Mesenchymal stem cell (in vitro differentiated cells and primary cell): ENCODE data around the gene FRY.
A peak's percentile ranks its signal among the peaks of the same experiment; 100 is the strongest.
"Not testable (repeated sequence)": the region's sequence is repeated elsewhere in the genome, so short reads cannot be mapped to it uniquely, and the experiment has no call there.

Source experiments
- DNase-seq: peaks from one replicate; pipeline ENCODE4 v3.0.0-alpha.2; 2013
- H2AFZ ChIP-seq: one replicate; pipeline ENCODE4 v1.6.1; 2013; ENCODE audit warnings: low read depth, mild to moderate bottlenecking, control low read depth, inconsistent platforms, low read length, moderate library complexity
- H2AK5ac ChIP-seq: 2 replicates; pipeline ENCODE4 v1.6.1; 2013; ENCODE audit warnings: low read length, moderate library complexity, mild to moderate bottlenecking, inconsistent platforms; ENCODE audit not compliant: severe bottlenecking
- H2BK120ac ChIP-seq: one replicate; pipeline ENCODE4 v1.6.1; 2013; ENCODE audit warnings: low read depth, mild to moderate bottlenecking, inconsistent platforms, low read length, moderate library complexity
- H2BK12ac ChIP-seq, 2 experiments: one replicate each; pipeline ENCODE4 v1.6.1; 2013; ENCODE audit warnings: inconsistent platforms in 2 of 2, low read length in 2 of 2, mild to moderate bottlenecking in 2 of 2, moderate library complexity in 2 of 2, control low read depth in 1 of 2
- H2BK15ac ChIP-seq: one replicate; pipeline ENCODE4 v1.6.1; 2013; ENCODE audit warnings: mild to moderate bottlenecking, low read depth, inconsistent platforms; ENCODE audit not compliant: poor library complexity, severe bottlenecking
- H2BK5ac ChIP-seq: 2 replicates; pipeline ENCODE4 v1.6.1; 2013; ENCODE audit warnings: low read depth, mild to moderate bottlenecking, low read length, control low read depth, inconsistent platforms; ENCODE audit not compliant: poor library complexity, severe bottlenecking
- H3K14ac ChIP-seq, 2 experiments: one replicate each; pipeline ENCODE4 v1.6.1; 2013; ENCODE audit warnings: inconsistent platforms in 2 of 2, low read length in 2 of 2, control low read depth in 1 of 2, mild to moderate bottlenecking in 1 of 2, moderate library complexity in 1 of 2
- H3K18ac ChIP-seq, 2 experiments: one replicate each; pipeline ENCODE4 v1.6.1; 2013; ENCODE audit warnings: inconsistent platforms in 2 of 2, low read length in 2 of 2, control low read depth in 1 of 2, low read depth in 1 of 2, mild to moderate bottlenecking in 1 of 2
- H3K23ac ChIP-seq, 2 experiments: one replicate each; pipeline ENCODE4 v1.6.1; 2013; ENCODE audit warnings: inconsistent platforms in 2 of 2, low read length in 2 of 2, mild to moderate bottlenecking in 2 of 2, moderate library complexity in 2 of 2, control low read depth in 1 of 2
- H3K27ac ChIP-seq: 2 replicates; pipeline ENCODE4 v1.5.1; 2013; ENCODE audit warnings: mild to moderate bottlenecking, moderate library complexity, low read length, control low read depth, inconsistent platforms; ENCODE audit not compliant: poor library complexity, severe bottlenecking
- H3K27me3 ChIP-seq, 2 experiments: 2 replicates each; pipeline versions ENCODE4 v1.6.1 to v1.7.0; 2013; ENCODE audit warnings: low read length in 2 of 2, mild to moderate bottlenecking in 2 of 2, moderate library complexity in 2 of 2, control low read depth in 1 of 2, inconsistent platforms in 1 of 2; ENCODE audit not compliant: control insufficient read depth in 1 of 2, insufficient read depth in 1 of 2
- H3K36me3 ChIP-seq, 2 experiments: 2 replicates each; pipeline versions ENCODE4 v1.6.1 to v1.7.0; 2013; ENCODE audit warnings: low read length in 2 of 2, control low read depth in 1 of 2, inconsistent platforms in 1 of 2, low read depth in 1 of 2, mild to moderate bottlenecking in 1 of 2; ENCODE audit not compliant: insufficient read depth in 2 of 2, control insufficient read depth in 1 of 2
- H3K4ac ChIP-seq, 2 experiments: one replicate each; pipeline ENCODE4 v1.6.1; 2013; ENCODE audit warnings: inconsistent platforms in 2 of 2, low read length in 2 of 2, mild to moderate bottlenecking in 2 of 2, moderate library complexity in 2 of 2, control low read depth in 1 of 2, low read depth in 1 of 2
- H3K4me1 ChIP-seq: 2 replicates; pipeline ENCODE4 v1.6.1; 2013; ENCODE audit warnings: low read depth, low read length, control low read depth; ENCODE audit not compliant: control insufficient read depth, insufficient read depth
- H3K4me2 ChIP-seq: 2 replicates; pipeline ENCODE4 v1.6.1; 2013; ENCODE audit warnings: low read length, mild to moderate bottlenecking, inconsistent platforms; ENCODE audit not compliant: poor library complexity, severe bottlenecking
- H3K4me3 ChIP-seq, 2 experiments: 2 replicates each; pipeline versions ENCODE4 v1.5.1 to v1.7.0; 2013; ENCODE audit warnings: low read length in 2 of 2, mild to moderate bottlenecking in 2 of 2, control low read depth in 1 of 2, low read depth in 1 of 2; ENCODE audit not compliant: insufficient read depth in 1 of 2
- H3K79me1 ChIP-seq: replicated peaks from 2 replicates; pipeline ENCODE4 v1.6.1; 2013; ENCODE audit warnings: mild to moderate bottlenecking, control low read depth, low read length, inconsistent platforms; ENCODE audit not compliant: poor library complexity, severe bottlenecking
- H3K9ac ChIP-seq: 2 replicates; pipeline ENCODE4 v1.7.0; 2013; ENCODE audit warnings: mild to moderate bottlenecking, low read length, moderate library complexity
- H3K9me3 ChIP-seq: 2 replicates; pipeline ENCODE4 v1.7.0; 2013; ENCODE audit warnings: mild to moderate bottlenecking, low read length; ENCODE audit not compliant: control insufficient read depth
- H4K8ac ChIP-seq: one replicate; pipeline ENCODE4 v1.6.1; 2013; ENCODE audit warnings: inconsistent platforms, mild to moderate bottlenecking, low read length, moderate library complexity
- H4K91ac ChIP-seq: one replicate; pipeline ENCODE4 v1.6.1; 2013; ENCODE audit warnings: mild to moderate bottlenecking, low read length, inconsistent platforms
- WGBS: methylation state at CpG from one replicate; pipeline ENCODE4 v1.1.7; 2013; ENCODE audit warnings: mixed read lengths; 5-methylcytosine and 5-hydroxymethylcytosine counted together

FRY gene

DNA sequence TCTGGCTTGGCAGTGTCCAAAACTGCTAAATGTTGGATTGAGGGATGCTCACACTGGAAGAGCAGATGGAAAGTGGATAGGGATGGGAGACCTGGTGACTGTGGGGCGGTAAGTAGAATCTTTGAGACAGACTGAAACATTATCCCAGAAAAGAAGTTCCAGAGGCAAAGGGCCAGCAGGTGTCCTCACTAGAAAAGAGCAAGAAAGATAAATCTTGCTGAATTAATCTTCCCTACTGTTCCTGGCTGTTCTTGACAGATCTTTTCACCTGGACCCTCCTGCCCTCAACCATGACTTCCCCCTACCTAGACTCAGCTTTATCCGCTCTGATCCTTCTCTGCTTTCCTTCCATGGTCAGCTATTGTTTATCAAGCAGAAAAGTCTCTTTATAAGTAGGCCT lies 35.0 kb upstream of the FRY start:
- Histone ChIP-seq H2BK5ac (no peak overlapping the region), H4K91ac (no peak overlapping the region), H3K14ac (no peak overlapping the region), H3K4me2 (no peak overlapping the region), H2BK15ac (no peak overlapping the region), H3K9ac (no peak overlapping the region), H2AK5ac (no peak overlapping the region), H2AFZ (no peak overlapping the region), H3K27ac (no peak overlapping the region), H3K9me3 (no peaks in the 10 kb centered on the region), H3K4me3 (no peak overlapping the region), H3K23ac (no peak overlapping the region), H3K4ac (no peak overlapping the region), H3K18ac (no peak overlapping the region), H2BK120ac (no peak overlapping the region), H3K4me1 (no peaks in the 10 kb centered on the region), H3K27me3 (no peaks in the 10 kb centered on the region), H2BK12ac (no peak overlapping the region), H3K36me3 (no peaks in the 10 kb centered on the region), H4K8ac (no peak overlapping the region), H3K79me1 (no peaks in the 10 kb centered on the region)
- 0% methylated on average over 1 of the region's 2 CpGs for WGBS
- no peak for DNase-seq

DNA sequence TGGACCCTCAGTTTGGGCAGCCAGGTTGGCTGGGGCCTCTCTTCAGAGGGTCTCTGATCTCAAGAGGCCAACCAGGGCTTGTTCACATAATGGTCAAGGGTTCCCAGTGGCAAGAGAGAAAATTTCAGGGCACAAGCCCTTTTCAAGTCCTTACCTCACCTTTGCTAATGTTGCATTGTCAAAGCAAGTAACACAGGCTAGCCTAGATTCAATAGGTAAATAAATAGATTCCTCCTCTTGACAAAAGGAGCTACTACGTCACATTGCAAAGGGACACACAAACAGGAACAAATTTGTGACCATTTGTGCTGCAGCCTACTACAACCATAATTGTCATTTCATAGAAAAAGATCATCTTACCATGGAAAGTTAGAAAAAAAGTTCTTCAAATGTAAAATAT lies 33.9 kb upstream of the FRY start:
- Histone ChIP-seq H2AK5ac (no peak overlapping the region), H4K91ac (no peak overlapping the region), H3K4me2 (no peak overlapping the region), H2BK15ac (no peak overlapping the region), H3K79me1 (no peaks in the 10 kb centered on the region), H3K27me3 (no peaks in the 10 kb centered on the region), H3K4ac (no peak overlapping the region), H3K4me3 (no peak overlapping the region), H2BK5ac (no peak overlapping the region), H3K27ac (no peak overlapping the region), H3K9me3 (no peaks in the 10 kb centered on the region), H3K14ac (no peak overlapping the region), H2BK120ac (no peak overlapping the region), H3K23ac (no peak overlapping the region), H3K18ac (no peak overlapping the region), H3K36me3 (no peaks in the 10 kb centered on the region), H3K4me1 (no peaks in the 10 kb centered on the region), H4K8ac (no peak overlapping the region), H3K9ac (no peak overlapping the region), H2BK12ac (no peak overlapping the region), H2AFZ (no peak overlapping the region)
- WGBS = 88% methylated on average over 1 of the region's 1 CpG
- no peak for DNase-seq

DNA sequence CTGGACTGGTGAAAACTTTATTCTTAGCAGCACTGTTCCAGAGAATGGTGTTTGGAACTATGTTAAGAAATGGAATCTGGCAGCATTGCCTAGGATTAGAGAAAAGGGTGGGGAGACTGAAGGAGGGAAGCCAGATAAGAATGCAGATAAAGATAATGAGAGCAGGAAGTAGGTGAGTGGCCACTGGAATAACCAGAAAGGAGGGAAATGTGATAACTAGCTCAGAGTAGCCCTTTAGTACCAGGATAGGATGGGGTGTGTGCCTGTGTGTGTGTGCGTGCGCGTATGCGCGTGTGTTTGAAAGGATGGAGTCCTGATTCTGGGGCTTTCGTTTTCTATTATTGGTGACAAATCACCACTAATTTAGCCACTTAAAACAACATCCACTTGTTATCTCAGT lies 33.4 kb upstream of the FRY start:
- Histone ChIP-seq H2AK5ac (no peak overlapping the region), H2BK120ac (no peak overlapping the region), H3K79me1 (no peaks in the 10 kb centered on the region), H3K27me3 (no peaks in the 10 kb centered on the region), H3K18ac (no peak overlapping the region), H4K8ac (peak overlapping the region; percentile 72), H2BK12ac (no peak overlapping the region), H3K36me3 (no peaks in the 10 kb centered on the region), H2AFZ (no peak overlapping the region), H3K4ac (no peak overlapping the region), H3K4me1 (no peaks in the 10 kb centered on the region), H3K27ac (no peak overlapping the region), H2BK15ac (no peak overlapping the region), H3K9me3 (no peaks in the 10 kb centered on the region), H3K14ac (peak overlapping the region in 1 of 2 experiments; percentile 41), H3K9ac (no peak overlapping the region), H4K91ac (no peak overlapping the region), H3K4me2 (no peak overlapping the region), H3K23ac (no peak overlapping the region), H3K4me3 (no peak overlapping the region), H2BK5ac (no peak overlapping the region)
- no peak for DNase-seq
- WGBS = 98% methylated on average over 6 of the region's 6 CpGs

DNA sequence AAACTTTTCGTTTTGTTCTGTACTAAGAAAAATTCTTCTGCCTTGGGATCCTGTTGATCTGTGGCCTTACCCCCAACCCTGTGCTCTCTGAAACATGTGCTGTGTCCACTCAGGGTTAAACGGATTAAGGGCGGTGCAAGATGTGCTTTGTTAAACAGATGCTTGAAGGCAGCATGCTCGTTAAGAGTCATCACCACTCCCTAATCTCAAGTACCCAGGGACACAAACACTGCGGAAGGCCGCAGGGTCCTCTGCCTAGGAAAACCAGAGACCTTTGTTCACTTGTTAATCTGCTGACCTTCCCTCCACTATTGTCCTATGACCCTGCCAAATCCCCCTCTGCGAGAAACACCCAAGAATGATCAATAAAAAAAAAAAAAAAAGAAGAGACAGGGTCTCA lies 30.8 kb upstream of the FRY start:
- H3K4me1 ChIP-seq, DNase-seq, H2AK5ac ChIP-seq, H3K4me3 ChIP-seq, H3K23ac ChIP-seq, H4K8ac ChIP-seq, H2BK120ac ChIP-seq, H2BK12ac ChIP-seq, H4K91ac ChIP-seq, H3K14ac ChIP-seq, H3K4ac ChIP-seq, H2BK15ac ChIP-seq, H3K27me3 ChIP-seq, H3K36me3 ChIP-seq, H3K4me2 ChIP-seq, H3K18ac ChIP-seq, H2AFZ ChIP-seq, H3K9ac ChIP-seq, H2BK5ac ChIP-seq, H3K9me3 ChIP-seq, H3K27ac ChIP-seq, H3K79me1 ChIP-seq: not testable (repeated sequence)
- no CpG with 5 or more reads among the region's 7 CpGs for WGBS
